ENCODE data around the gene MAOB.
"Not testable (repeated sequence)": the region's sequence is repeated elsewhere in the genome, so short reads cannot be mapped to it uniquely, and the experiment has no call there.

The MAOB gene

DNA sequence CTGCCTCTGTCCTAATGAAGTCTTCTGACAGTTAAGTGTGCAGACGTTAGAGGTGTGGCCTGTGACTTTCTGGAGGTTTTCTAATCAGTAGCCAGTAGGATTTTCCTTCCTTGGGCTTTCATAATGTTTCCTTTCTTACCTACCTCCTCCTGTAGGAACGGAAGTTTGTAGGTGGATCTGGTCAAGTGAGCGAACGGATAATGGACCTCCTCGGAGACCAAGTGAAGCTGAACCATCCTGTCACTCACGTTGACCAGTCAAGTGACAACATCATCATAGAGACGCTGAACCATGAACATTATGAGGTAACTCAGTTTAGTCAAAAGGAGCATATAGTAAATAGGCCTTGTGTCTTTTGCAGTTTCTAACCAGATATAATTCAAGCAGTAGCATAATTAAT lies 151.2 kb downstream of the MAOB start (continued):
- TF ChIP-seq ZNF8 (CRISPR knock-in tag; IDR thresholded peaks at IDR 0.05) (no peak), GLIS3 (CRISPR knock-in tag; IDR thresholded peaks at IDR 0.05) (no peak), ARNTL (CRISPR knock-in tag; IDR thresholded peaks at IDR 0.05; ENCODE audit: borderline replicate concordance, low read depth) (no peak), OSR1 (CRISPR knock-in tag; IDR thresholded peaks at IDR 0.05) (no peak), TCF4 (CRISPR knock-in tag; IDR thresholded peaks at IDR 0.05; ENCODE audit: borderline replicate concordance) (no peak), CSDC2 (CRISPR knock-in tag; IDR thresholded peaks at IDR 0.05) (no peak)

DNA sequence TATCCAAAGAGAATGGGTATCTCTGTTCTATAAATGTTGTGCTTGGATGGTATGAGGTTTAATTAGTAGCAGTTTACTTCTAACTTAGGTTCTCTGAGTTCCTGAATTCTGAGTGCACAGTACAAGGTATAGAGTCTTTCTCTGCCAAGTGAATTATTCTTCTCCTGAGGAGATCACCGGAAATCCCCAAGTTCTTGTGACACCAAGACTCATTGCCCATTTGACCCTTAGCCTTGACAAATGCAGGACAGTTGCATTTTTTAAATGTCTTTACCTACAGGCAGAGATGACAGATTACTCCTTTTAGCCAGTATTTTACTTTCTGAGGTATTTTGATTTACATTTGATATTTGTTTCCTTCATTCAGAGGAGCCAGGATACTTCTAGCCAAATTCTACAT lies 153.3 kb downstream of the MAOB start:
- no peak for ATAC-seq
- TF ChIP-seq, protein P1, sequence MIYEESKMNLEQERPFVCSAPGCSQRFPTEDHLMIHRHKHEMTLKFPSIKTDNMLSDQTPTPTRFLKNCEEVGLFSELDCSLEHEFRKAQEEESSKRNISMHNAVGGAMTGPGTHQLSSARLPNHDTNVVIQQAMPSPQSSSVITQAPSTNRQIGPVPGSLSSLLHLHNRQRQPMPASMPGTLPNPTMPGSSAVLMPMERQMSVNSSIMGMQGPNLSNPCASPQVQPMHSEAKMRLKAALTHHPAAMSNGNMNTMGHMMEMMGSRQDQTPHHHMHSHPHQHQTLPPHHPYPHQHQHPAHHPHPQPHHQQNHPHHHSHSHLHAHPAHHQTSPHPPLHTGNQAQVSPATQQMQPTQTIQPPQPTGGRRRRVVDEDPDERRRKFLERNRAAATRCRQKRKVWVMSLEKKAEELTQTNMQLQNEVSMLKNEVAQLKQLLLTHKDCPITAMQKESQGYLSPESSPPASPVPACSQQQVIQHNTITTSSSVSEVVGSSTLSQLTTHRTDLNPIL (CRISPR knock-in tag; IDR thresholded peaks at IDR 0.05; ENCODE audit: low read depth): no peak
- no peak for TF ChIP-seq ZNF565 (CRISPR knock-in tag; conservative IDR thresholded peaks at IDR 0.05; ENCODE audit: low read depth)
- TF ChIP-seq SNAI2 (CRISPR knock-in tag; IDR thresholded peaks at IDR 0.05): no peak
- no peak for TF ChIP-seq OSR1 (CRISPR knock-in tag; IDR thresholded peaks at IDR 0.05)
- TF ChIP-seq CSDC2 (CRISPR knock-in tag; IDR thresholded peaks at IDR 0.05): no peak
- TF ChIP-seq ZFP3 (CRISPR knock-in tag; IDR thresholded peaks at IDR 0.05): no peak
- TF ChIP-seq ZNF8 (CRISPR knock-in tag; IDR thresholded peaks at IDR 0.05): no peak
- TF ChIP-seq, protein P2, sequence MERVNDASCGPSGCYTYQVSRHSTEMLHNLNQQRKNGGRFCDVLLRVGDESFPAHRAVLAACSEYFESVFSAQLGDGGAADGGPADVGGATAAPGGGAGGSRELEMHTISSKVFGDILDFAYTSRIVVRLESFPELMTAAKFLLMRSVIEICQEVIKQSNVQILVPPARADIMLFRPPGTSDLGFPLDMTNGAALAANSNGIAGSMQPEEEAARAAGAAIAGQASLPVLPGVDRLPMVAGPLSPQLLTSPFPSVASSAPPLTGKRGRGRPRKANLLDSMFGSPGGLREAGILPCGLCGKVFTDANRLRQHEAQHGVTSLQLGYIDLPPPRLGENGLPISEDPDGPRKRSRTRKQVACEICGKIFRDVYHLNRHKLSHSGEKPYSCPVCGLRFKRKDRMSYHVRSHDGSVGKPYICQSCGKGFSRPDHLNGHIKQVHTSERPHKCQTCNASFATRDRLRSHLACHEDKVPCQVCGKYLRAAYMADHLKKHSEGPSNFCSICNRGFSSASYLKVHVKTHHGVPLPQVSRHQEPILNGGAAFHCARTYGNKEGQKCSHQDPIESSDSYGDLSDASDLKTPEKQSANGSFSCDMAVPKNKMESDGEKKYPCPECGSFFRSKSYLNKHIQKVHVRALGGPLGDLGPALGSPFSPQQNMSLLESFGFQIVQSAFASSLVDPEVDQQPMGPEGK (CRISPR knock-in tag; IDR thresholded peaks at IDR 0.05; ENCODE audit: borderline replicate concordance): no peak
- TF ChIP-seq BACH2 (CRISPR knock-in tag; IDR thresholded peaks at IDR 0.05; ENCODE audit: borderline replicate concordance): no peak
- TF ChIP-seq ZC3H10 (CRISPR knock-in tag; IDR thresholded peaks at IDR 0.05): no peak
- no peak for TF ChIP-seq RARB (CRISPR knock-in tag; IDR thresholded peaks at IDR 0.05)
- no peak for TF ChIP-seq ESRRG (CRISPR knock-in tag; IDR thresholded peaks at IDR 0.05)

DNA sequence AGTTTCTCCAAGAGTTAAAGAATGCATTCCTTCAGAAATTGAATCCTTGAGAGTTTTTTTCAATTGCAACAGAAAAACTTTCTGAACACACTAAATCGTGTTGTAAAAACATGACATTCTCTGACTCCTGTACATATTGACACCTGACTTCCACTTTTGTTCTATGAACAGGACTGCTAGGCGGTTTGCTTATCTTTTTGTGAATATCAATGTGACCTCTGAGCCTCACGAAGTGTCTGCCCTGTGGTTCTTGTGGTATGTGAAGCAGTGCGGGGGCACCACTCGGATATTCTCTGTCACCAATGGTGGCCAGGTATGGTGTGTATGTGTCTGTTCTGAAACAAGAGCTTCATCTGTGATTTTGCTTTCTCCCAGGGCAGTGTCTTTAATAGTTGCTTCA lies 154.2 kb downstream of the MAOB start:
- ATAC-seq: no peak
- TF ChIP-seq SNAI2 (CRISPR knock-in tag; IDR thresholded peaks at IDR 0.05): no peak

DNA sequence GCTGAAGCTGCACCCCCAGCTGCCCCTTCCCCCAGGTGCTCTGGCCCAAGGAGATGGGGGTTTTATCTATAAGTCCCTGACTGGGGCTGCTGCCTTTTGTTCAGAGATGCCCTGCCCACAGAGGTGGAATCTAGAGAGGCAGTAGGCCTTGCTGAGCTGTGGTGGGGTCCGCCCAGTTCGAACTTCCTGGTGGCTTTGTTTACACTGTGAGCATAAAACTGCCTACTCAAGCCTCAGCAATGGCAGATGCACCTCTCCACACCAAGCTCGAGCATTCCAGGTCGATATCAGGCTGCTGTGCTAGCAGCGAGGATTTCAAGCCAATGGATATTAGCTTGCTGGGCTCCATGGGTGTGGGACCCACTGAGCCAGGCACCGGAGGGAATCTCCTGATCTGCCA lies 155.0 kb downstream of the MAOB start:
- not testable (repeated sequence) for ATAC-seq

DNA sequence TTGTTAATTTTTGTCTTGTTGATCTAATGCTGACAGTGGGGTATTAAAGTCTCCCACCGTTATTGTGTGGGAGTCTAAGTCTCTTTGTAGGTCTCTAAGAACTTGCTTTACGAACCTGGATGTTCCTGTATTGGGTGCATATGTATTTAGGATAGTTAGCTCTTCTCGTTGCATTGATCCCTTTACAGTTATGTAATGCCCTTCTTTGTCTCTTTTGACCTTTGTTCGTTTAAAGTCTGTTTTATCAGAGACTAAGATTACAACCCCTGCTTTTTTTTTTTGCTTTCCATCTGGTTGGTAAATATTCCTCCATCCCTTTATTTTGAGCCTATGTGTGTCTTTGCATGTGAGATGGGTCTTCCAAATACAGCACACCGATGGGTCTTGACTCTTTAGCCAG lies 157.0 kb downstream of the MAOB start:
- not testable (repeated sequence) for ATAC-seq

DNA sequence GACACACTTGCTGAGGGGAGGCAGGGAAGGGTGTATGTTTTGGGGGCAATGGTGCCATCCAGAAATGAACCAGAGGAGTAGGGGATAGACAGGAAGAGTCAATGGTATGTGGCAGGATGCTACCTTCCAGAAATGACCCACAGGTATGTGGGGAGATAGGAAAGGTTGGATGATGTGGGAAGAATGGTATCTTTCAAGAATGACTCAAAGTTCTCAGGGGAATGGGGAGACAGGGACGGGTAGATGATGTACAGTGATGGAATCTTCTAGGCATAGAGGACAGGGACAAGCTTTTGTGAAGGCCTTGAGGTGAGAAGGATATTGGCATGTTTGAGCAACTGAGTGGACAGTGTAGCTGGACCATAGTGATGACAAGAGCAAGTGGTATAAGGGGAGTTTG lies 161.3 kb downstream of the MAOB start:
- no peak for ATAC-seq
- no peak for TF ChIP-seq ZNF565 (CRISPR knock-in tag; conservative IDR thresholded peaks at IDR 0.05; ENCODE audit: low read depth)
- no peak for TF ChIP-seq ZFP30 (CRISPR knock-in tag; IDR thresholded peaks at IDR 0.05)
- TF ChIP-seq PPARA (CRISPR knock-in tag; IDR thresholded peaks at IDR 0.05; ENCODE audit: borderline replicate concordance): no peak

DNA sequence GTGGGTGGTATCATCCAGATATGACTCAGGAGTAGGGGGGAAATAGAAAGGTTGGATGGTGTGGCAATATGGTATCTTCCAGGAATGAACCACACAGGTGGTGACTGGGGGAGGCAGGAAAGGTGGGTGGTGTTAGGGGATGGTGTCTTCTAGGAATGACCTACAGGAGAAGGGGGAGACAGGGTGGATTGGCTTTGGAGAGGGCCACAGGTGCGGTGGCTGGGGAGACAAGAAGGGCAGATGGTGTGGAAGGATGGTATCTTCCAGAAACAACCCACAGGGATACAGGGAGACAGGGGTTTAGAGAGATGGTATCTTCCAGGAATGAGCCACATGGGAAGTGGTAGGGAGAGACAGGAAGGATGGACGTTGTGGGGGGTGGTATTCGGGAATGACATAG lies 162.2 kb downstream of the MAOB start:
- ATAC-seq: no peak
- TF ChIP-seq ESRRG (CRISPR knock-in tag; IDR thresholded peaks at IDR 0.05): no peak
- TF ChIP-seq ARNTL (CRISPR knock-in tag; IDR thresholded peaks at IDR 0.05; ENCODE audit: borderline replicate concordance, low read depth): no peak
- no peak for TF ChIP-seq PPARA (CRISPR knock-in tag; IDR thresholded peaks at IDR 0.05; ENCODE audit: borderline replicate concordance)
- TF ChIP-seq, protein P1 (CRISPR knock-in tag; IDR thresholded peaks at IDR 0.05; ENCODE audit: low read depth): no peak
- TF ChIP-seq ZNF8 (CRISPR knock-in tag; IDR thresholded peaks at IDR 0.05): no peak
- no peak for TF ChIP-seq TOX (CRISPR knock-in tag; IDR thresholded peaks at IDR 0.05; ENCODE audit: borderline replicate concordance)
- TF ChIP-seq GLIS3 (CRISPR knock-in tag; IDR thresholded peaks at IDR 0.05): no peak
- no peak for TF ChIP-seq BACH2 (CRISPR knock-in tag; IDR thresholded peaks at IDR 0.05; ENCODE audit: borderline replicate concordance)
- TF ChIP-seq, protein P3, sequence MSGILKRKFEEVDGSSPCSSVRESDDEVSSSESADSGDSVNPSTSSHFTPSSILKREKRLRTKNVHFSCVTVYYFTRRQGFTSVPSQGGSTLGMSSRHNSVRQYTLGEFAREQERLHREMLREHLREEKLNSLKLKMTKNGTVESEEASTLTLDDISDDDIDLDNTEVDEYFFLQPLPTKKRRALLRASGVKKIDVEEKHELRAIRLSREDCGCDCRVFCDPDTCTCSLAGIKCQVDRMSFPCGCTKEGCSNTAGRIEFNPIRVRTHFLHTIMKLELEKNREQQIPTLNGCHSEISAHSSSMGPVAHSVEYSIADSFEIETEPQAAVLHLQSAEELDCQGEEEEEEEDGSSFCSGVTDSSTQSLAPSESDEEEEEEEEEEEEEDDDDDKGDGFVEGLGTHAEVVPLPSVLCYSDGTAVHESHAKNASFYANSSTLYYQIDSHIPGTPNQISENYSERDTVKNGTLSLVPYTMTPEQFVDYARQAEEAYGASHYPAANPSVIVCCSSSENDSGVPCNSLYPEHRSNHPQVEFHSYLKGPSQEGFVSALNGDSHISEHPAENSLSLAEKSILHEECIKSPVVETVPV (CRISPR knock-in tag; IDR thresholded peaks at IDR 0.05): no peak
- TF ChIP-seq ZFP30 (CRISPR knock-in tag; IDR thresholded peaks at IDR 0.05): no peak
- TF ChIP-seq RARB (CRISPR knock-in tag; IDR thresholded peaks at IDR 0.05): no peak
- TF ChIP-seq ZFP3 (CRISPR knock-in tag; IDR thresholded peaks at IDR 0.05): no peak
- TF ChIP-seq, protein P4, sequence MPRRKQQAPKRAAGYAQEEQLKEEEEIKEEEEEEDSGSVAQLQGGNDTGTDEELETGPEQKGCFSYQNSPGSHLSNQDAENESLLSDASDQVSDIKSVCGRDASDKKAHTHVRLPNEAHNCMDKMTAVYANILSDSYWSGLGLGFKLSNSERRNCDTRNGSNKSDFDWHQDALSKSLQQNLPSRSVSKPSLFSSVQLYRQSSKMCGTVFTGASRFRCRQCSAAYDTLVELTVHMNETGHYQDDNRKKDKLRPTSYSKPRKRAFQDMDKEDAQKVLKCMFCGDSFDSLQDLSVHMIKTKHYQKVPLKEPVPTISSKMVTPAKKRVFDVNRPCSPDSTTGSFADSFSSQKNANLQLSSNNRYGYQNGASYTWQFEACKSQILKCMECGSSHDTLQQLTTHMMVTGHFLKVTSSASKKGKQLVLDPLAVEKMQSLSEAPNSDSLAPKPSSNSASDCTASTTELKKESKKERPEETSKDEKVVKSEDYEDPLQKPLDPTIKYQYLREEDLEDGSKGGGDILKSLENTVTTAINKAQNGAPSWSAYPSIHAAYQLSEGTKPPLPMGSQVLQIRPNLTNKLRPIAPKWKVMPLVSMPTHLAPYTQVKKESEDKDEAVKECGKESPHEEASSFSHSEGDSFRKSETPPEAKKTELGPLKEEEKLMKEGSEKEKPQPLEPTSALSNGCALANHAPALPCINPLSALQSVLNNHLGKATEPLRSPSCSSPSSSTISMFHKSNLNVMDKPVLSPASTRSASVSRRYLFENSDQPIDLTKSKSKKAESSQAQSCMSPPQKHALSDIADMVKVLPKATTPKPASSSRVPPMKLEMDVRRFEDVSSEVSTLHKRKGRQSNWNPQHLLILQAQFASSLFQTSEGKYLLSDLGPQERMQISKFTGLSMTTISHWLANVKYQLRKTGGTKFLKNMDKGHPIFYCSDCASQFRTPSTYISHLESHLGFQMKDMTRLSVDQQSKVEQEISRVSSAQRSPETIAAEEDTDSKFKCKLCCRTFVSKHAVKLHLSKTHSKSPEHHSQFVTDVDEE (CRISPR knock-in tag; IDR thresholded peaks at IDR 0.05): no peak
- TF ChIP-seq CSDC2 (CRISPR knock-in tag; IDR thresholded peaks at IDR 0.05): no peak
- no peak for TF ChIP-seq ISL1 (CRISPR knock-in tag; IDR thresholded peaks at IDR 0.05)
